B cell (primary cell): ENCODE measurements around the gene SYN1. TPM values are rescaled to one million over a fixed set of nuclear protein-coding genes. Genes with fewer than 3 reads are reported as not detected.

Experiments
- ATAC-seq: fragments of 200-7000 bp; cut with Tn5 transposase; one replicate; pipeline ENCODE4 v1.10.0; 2021; ENCODE audit warnings: low read depth, mild to moderate bottlenecking, moderate number of reproducible peaks, moderate library complexity
- CTCF ChIA-PET: fragments of 350-600 bp; sonication (Branson Sonifier 250); formaldehyde crosslinking; loops from one replicate; lab custom pipeline; 2021; ENCODE audit warnings: antibody characterized with exemption, inconsistent platforms; lab: Charles Lee
- POLR2A ChIA-PET: fragments of 350-600 bp; sonication (Branson Sonifier 250); formaldehyde crosslinking; loops from one replicate; lab custom pipeline; 2021; ENCODE audit warnings: antibody characterized with exemption; lab: Charles Lee
- DNase-seq: peaks from one replicate; pipeline ENCODE4 v3.0.0; 2013
- H2AFZ ChIP-seq: 2 replicates; pipeline ENCODE4 v1.6.1; 2012; ENCODE audit warnings: mild to moderate bottlenecking, low read depth, low read length; ENCODE audit not compliant: insufficient read depth, poor library complexity, severe bottlenecking
- H3K27ac ChIP-seq, 2 donors: 1 replicate in 1 of 2; 2 replicates in 1 of 2; pipeline ENCODE4 v1.5.1; 2012 to 2013; ENCODE audit warnings: low read length in 2 of 2, mild to moderate bottlenecking in 2 of 2, moderate library complexity in 1 of 2
- H3K27me3 ChIP-seq, 4 experiments: fragments of 200-600 bp in 1 of 4; sonication (generic) in 1 of 4; replicated peaks in 1 of 4; 1 replicate in 2 of 4; 2 replicates in 2 of 4; pipeline versions ENCODE4 v1.6.1 to v1.7.0; 2013 to 2016; ENCODE audit warnings: low read length in 3 of 4, mild to moderate bottlenecking in 2 of 4, mixed read lengths in 1 of 4, moderate library complexity in 1 of 4; ENCODE audit not compliant: insufficient read depth in 4 of 4, control insufficient read depth in 3 of 4; ENCODE audit errors: control extremely low read depth in 1 of 4
- H3K36me3 ChIP-seq, 2 experiments: replicated peaks in 1 of 2; 1 replicate in 1 of 2; 2 replicates in 1 of 2; pipeline versions ENCODE4 v1.6.1 to v1.7.1; 2013; ENCODE audit warnings: low read length in 1 of 2; ENCODE audit not compliant: insufficient read depth in 2 of 2, control insufficient read depth in 1 of 2; ENCODE audit errors: control extremely low read depth in 1 of 2, extremely low read depth in 1 of 2
- H3K4me1 ChIP-seq, 2 donors: fragments of 200-600 bp in 1 of 2; sonication (generic) in 1 of 2; 1 replicate in 1 of 2; 2 replicates in 1 of 2; pipeline versions ENCODE4 v1.5.1 to v1.6.1; 2013 to 2017; ENCODE audit warnings: low read length in 2 of 2; ENCODE audit not compliant: control insufficient read depth in 2 of 2, insufficient read depth in 2 of 2
- H3K4me2 ChIP-seq: replicated peaks from 2 replicates; pipeline ENCODE3; 2012; ENCODE audit warnings: mild to moderate bottlenecking, low read depth, low read length; ENCODE audit not compliant: poor library complexity, severe bottlenecking
- H3K4me3 ChIP-seq, 5 experiments: fragments of 200-600 bp in 1 of 5; sonication (generic) in 1 of 5; 1 replicate in 3 of 5; 2 replicates in 2 of 5; pipeline versions ENCODE4 v1.5.1 to v1.7.0; 2011 to 2016; ENCODE audit warnings: low read length in 4 of 5, mild to moderate bottlenecking in 4 of 5, low read depth in 2 of 5, control low read depth in 1 of 5, moderate library complexity in 1 of 5; ENCODE audit not compliant: insufficient read depth in 1 of 5; ENCODE audit errors: control extremely low read depth in 1 of 5, extremely low read depth in 1 of 5
- H3K79me2 ChIP-seq: fragments of 200-600 bp; sonication (generic); one replicate; pipeline ENCODE4 v1.6.0; 2016; ENCODE audit warnings: low read length; ENCODE audit not compliant: control insufficient read depth, insufficient read depth
- H3K9ac ChIP-seq: fragments of 200-600 bp; sonication (generic); 2 replicates; pipeline ENCODE4 v1.6.1; 2017; ENCODE audit warnings: mild to moderate bottlenecking, low read length, moderate library complexity
- H3K9me3 ChIP-seq, 3 donors: one replicate each; pipeline versions ENCODE4 v1.6.1 to v1.7.1; 2013; ENCODE audit warnings: low read length in 2 of 3; ENCODE audit not compliant: control insufficient read depth in 2 of 3, insufficient read depth in 1 of 3; ENCODE audit errors: control extremely low read depth in 1 of 3
- H4K20me1 ChIP-seq: 2 replicates; pipeline ENCODE4 v1.6.0; 2012; ENCODE audit warnings: mild to moderate bottlenecking, low read length; ENCODE audit not compliant: insufficient read depth, control insufficient read depth, poor library complexity, severe bottlenecking
- H3K27ac Mint-ChIP-seq: one replicate; pipeline ENCODE4 v1.8.0; 2021; ENCODE audit warnings: mixed read lengths
- H3K27me3 Mint-ChIP-seq: one replicate; pipeline ENCODE4 v1.8.0; 2021; ENCODE audit warnings: mixed read lengths
- H3K4me1 Mint-ChIP-seq: one replicate; pipeline ENCODE4 v1.8.0; 2021; ENCODE audit warnings: mixed read lengths
- H3K4me3 Mint-ChIP-seq: one replicate; pipeline ENCODE4 v1.8.0; 2021; ENCODE audit warnings: mixed read lengths
- H3K9me3 Mint-ChIP-seq: one replicate; pipeline ENCODE4 v1.8.0; 2022; ENCODE audit warnings: mixed read lengths; ENCODE audit not compliant: insufficient read depth
- CTCF ChIP-seq: fragments of 200-600 bp; IDR thresholded peaks from one replicate; pipeline ENCODE4 v1.8.0; 2022; ENCODE audit warnings: antibody characterized with exemption, mild to moderate bottlenecking
- EZH2 ChIP-seq: IDR thresholded peaks from 2 replicates; pipeline ENCODE4 v1.6.1; 2012; ENCODE audit warnings: borderline replicate concordance, low read depth, mild to moderate bottlenecking, moderate library complexity, low read length; ENCODE audit not compliant: insufficient read depth, poor library complexity, severe bottlenecking
- WGBS: methylation state at CpG from one replicate; pipeline ENCODE4 v1.1.5; 2013; ENCODE audit warnings: missing lambda C conversion rate; ENCODE audit not compliant: insufficient coverage; 5-methylcytosine and 5-hydroxymethylcytosine counted together
- intact Hi-C: fragments of 100-400 bp; cut with micrococcal nuclease; formaldehyde crosslinking; loops from one replicate; pipeline ENCODE4 v1.10.0; 2022
- polyA plus RNA-seq: library from polyadenylated mRNA; depleted of rRNA; stranded (reverse); fragments of >200 nt; gene quantifications from 2 replicates; pipeline ENCODE4 v1.2.3, GENCODE V29; 2012
- total RNA-seq, 2 donors: library from RNA; stranded (reverse); fragments of 120-200 nt in 1 of 2; gene quantifications; 1 replicate in 1 of 2; 2 replicates in 1 of 2; pipeline versions ENCODE4 v1.2.3 to v1.2.4, GENCODE V29; 2013 to 2022

The SYN1 gene
- total and polyA plus RNA-seq, 2 donors (not counting 1 experiment from before 2014, with no cell fraction given), result not detected

- H3K27me3 Mint-ChIP-seq, result no peaks in the 10 kb centered on the region
- Histone ChIP-seq H3K27ac (no peak overlapping the region), H4K20me1 (no peaks in the 10 kb centered on the region), H3K4me1 (peaks cover under 1 to 2% of the 10 kb centered on the region in 2 donors), H2AFZ (no peak overlapping the region), H3K4me2 (no peak overlapping the region), H3K9ac (no peak overlapping the region), H3K79me2 (no peaks in the 10 kb centered on the region), H3K4me3 (no peak overlapping the region), H3K27me3 (no peaks in the 10 kb centered on the region), H3K9me3 (no peaks in the 10 kb centered on the region), H3K36me3 (no peaks in the 10 kb centered on the region)
- DNase-seq (no peak), ATAC-seq (no peak)
- TF ChIP-seq EZH2 (no peak), CTCF (no peak)
- intact Hi-C loops, result no loop called here
- H3K9me3 Mint-ChIP-seq, result no peaks in the 10 kb centered on the region
- H3K4me3 Mint-ChIP-seq, result no peak overlapping the region
- no peaks in the 10 kb centered on the region for H3K4me1 Mint-ChIP-seq
- ChIA-PET POLR2A (no interaction called here), CTCF (no interaction called here)
- no CpG with 5 or more reads among the region's 5 CpGs for WGBS
- no peak overlapping the region for H3K27ac Mint-ChIP-seq
These were observed 45.1 kb upstream of the SYN1 start for GRCh38 chrX:47664737-47665136.

DNA sequence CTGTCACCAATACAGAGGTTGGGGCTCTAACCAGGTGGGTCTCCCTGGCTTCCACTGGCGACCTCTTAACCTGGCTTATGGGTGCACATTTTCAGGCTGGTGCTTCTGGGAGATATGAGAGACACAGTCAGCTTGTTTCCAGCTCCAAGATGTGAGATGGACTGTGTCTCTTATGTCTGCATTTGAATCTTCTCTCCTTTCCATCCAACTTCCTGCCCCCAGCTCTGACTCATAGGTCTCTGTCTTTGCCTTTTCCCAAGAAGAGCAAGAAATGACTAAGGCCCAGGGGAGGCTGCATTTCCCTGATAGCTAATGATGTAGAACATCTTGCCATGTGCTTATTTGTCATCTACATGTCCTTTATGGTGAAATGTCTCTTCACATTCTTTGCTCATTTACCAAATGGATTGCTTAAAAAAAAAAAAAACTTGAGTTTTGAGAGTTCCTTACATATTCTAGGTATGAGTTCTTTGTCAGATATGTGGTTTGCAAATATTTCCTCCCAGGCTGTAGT, 42.5 kb upstream of the SYN1 start:
- peaks cover 4% of the 10 kb centered on the region for H3K79me2 ChIP-seq
- no peak overlapping the region for H3K4me3 ChIP-seq
- Mint-ChIP-seq H3K27me3 (no peaks in the 10 kb centered on the region), H3K9me3 (no peaks in the 10 kb centered on the region), H3K4me1 (peaks cover 14% of the 10 kb centered on the region), H3K4me3 (no peak overlapping the region), H3K27ac (no peak overlapping the region)
- WGBS, result no CpG with 5 or more reads among the region's 1 CpG
- peaks cover 10 to 16% of the 10 kb centered on the region in 2 donors for H3K4me1 ChIP-seq
- intact Hi-C loops, result no loop called here
- no peaks in the 10 kb centered on the region for H4K20me1 ChIP-seq
- H3K27ac ChIP-seq, result no peak overlapping the region
- DNase-seq (no peak), ATAC-seq (no peak)
- no peaks in the 10 kb centered on the region for H3K9me3 ChIP-seq
- peaks cover 0 to 1% of the 10 kb centered on the region in 2 experiments for H3K36me3 ChIP-seq
- no peaks in the 10 kb centered on the region for H3K27me3 ChIP-seq
- TF ChIP-seq CTCF (no peak), EZH2 (no peak)
- ChIA-PET POLR2A (interaction anchor here (0.7 kb wide), 1 partner anchor 806 kb away, joined by 3 read pairs; no protein-coding TSS in a partner anchor), CTCF (interaction anchor here (0.7 kb wide), 1 partner anchor 815 kb away, joined by 3 read pairs; no protein-coding TSS in a partner anchor)
- H3K4me2 ChIP-seq, result no peak overlapping the region
- no peak overlapping the region for H3K9ac ChIP-seq
- no peak overlapping the region for H2AFZ ChIP-seq
